Left ventricle myocardium superior (tissue), 1 donor: ENCODE results near the gene DCAF8. TPM values are rescaled to one million over a fixed set of nuclear protein-coding genes. Genes with fewer than 3 reads are reported as not detected.

ENCODE experiments used
- total RNA-seq: library from RNA; stranded (reverse); fragmentation: NEBNext Ultra II Directional; extraction: Animal tissue kit (Norgen Biotek cat#: 25700); gene quantifications from one replicate; pipeline ENCODE4 v1.2.1, GENCODE V29; 2021
- donor health status: DM: no; HTN: yes; CAD: no; lungs with severe emphysema.

The DCAF8 gene
- total RNA-seq, 1 donor from 2014 or later = 145 TPM

Other genes with a start within 250 kb of the DCAF8 start
- gene PIGM, start 230.6 kb downstream of the DCAF8 start, total RNA-seq = 2.4 TPM
- gene KCNJ10, start 192.4 kb downstream of the DCAF8 start, total RNA-seq = not detected
- gene KCNJ9, start 181.0 kb downstream of the DCAF8 start, total RNA-seq = not detected
- 19.2 TPM for gene IGSF8, start 163.9 kb downstream of the DCAF8 start, total RNA-seq
- gene ATP1A2, start 146.8 kb downstream of the DCAF8 start, total RNA-seq = 243 TPM
- gene ATP1A4, start 110.9 kb downstream of the DCAF8 start, total RNA-seq = not detected
- 20.0 TPM for gene CASQ1, start 72.0 kb downstream of the DCAF8 start, total RNA-seq
- gene PEA15, start 57.2 kb downstream of the DCAF8 start, total RNA-seq = 277 TPM
- gene PEX19, start 22.6 kb upstream of the DCAF8 start, total RNA-seq = 96.2 TPM
- gene COPA, start 80.7 kb upstream of the DCAF8 start, total RNA-seq = 93.0 TPM
- 60.7 TPM for gene NCSTN, start 80.8 kb upstream of the DCAF8 start, total RNA-seq
- not detected for gene NHLH1, start 104.5 kb upstream of the DCAF8 start, total RNA-seq
- gene VANGL2, start 138.0 kb upstream of the DCAF8 start, total RNA-seq = 2.6 TPM